ELF-1 (cell line): ENCODE results near the gene FAM25A.

Experiments
- DNase-seq: peaks from one replicate; pipeline ENCODE4 v3.0.0-alpha.2; 2016; ENCODE audit warnings: low read depth, low spot score

The FAM25A gene

GRCh38 chr10:87064651-87065050 is 44.6 kb downstream of the FAM25A start:
- DNase-seq: no peak

GRCh38 chr10:87066178-87066577 is 46.1 kb downstream of the FAM25A start:
- no peak for DNase-seq

- no peak for DNase-seq
Measured at GRCh38 chr10:87066865-87067264, 46.8 kb downstream of the FAM25A start.

GRCh38 chr10:87068281-87068680 is 48.2 kb downstream of the FAM25A start:
- DNase-seq: no peak

- DNase-seq: no peak
Measured at GRCh38 chr10:87072449-87072848, 52.4 kb downstream of the FAM25A start.
